ENCODE measurements around the gene CRYBG1.
"Not testable (repeated sequence)": the region's sequence is repeated elsewhere in the genome, so short reads cannot be mapped to it uniquely, and the experiment has no call there.

The CRYBG1 gene

GRCh38 chr6:106501960-106502371 lies 141.4 kb downstream of the CRYBG1 start:
- no peak for DNase-seq (ENCODE audit: low read depth, low spot score)

- DNase-seq (ENCODE audit: low read depth, low spot score) = no peak
Measured at GRCh38 chr6:106502559-106502958, 142.0 kb downstream of the CRYBG1 start.

GRCh38 chr6:106508277-106508676 lies 147.8 kb downstream of the CRYBG1 start:
- DNase-seq (ENCODE audit: low read depth, low spot score) = no peak

GRCh38 chr6:106508834-106509233 lies 148.3 kb downstream of the CRYBG1 start:
- DNase-seq (ENCODE audit: low read depth, low spot score) = no peak

- DNase-seq (ENCODE audit: low read depth, low spot score) = no peak
Measured at GRCh38 chr6:106509420-106510089, 149.0 kb downstream of the CRYBG1 start.

- DNase-seq (ENCODE audit: low read depth, low spot score) = no peak
Measured at GRCh38 chr6:106510090-106510970, 149.8 kb downstream of the CRYBG1 start.

- DNase-seq (ENCODE audit: low read depth, low spot score) = no peak
Measured at GRCh38 chr6:106511288-106512047, 151.0 kb downstream of the CRYBG1 start.

GRCh38 chr6:106512048-106512967 lies 151.8 kb downstream of the CRYBG1 start:
- DNase-seq (ENCODE audit: low read depth, low spot score) = no peak

- DNase-seq (ENCODE audit: low read depth, low spot score) = no peak
Measured at GRCh38 chr6:106512968-106513574, 152.6 kb downstream of the CRYBG1 start.

- no peak for DNase-seq (ENCODE audit: low read depth, low spot score)
Measured at GRCh38 chr6:106513808-106514582, 153.5 kb downstream of the CRYBG1 start.

GRCh38 chr6:106514583-106514885 lies 154.0 kb downstream of the CRYBG1 start:
- DNase-seq (ENCODE audit: low read depth, low spot score) = no peak

- DNase-seq (ENCODE audit: low read depth, low spot score) = not testable (repeated sequence)
Measured at GRCh38 chr6:106515582-106515981, 155.1 kb downstream of the CRYBG1 start.

- DNase-seq (ENCODE audit: low read depth, low spot score) = no peak
Measured at GRCh38 chr6:106516616-106517015, 156.1 kb downstream of the CRYBG1 start.

GRCh38 chr6:106517706-106518105 lies 157.2 kb downstream of the CRYBG1 start:
- no peak for DNase-seq (ENCODE audit: low read depth, low spot score)

- no peak for DNase-seq (ENCODE audit: low read depth, low spot score)
Measured at GRCh38 chr6:106518748-106519147, 158.2 kb downstream of the CRYBG1 start.

- DNase-seq (ENCODE audit: low read depth, low spot score) = peak; percentile 54
Measured at GRCh38 chr6:106519460-106520394, 159.2 kb downstream of the CRYBG1 start.

- DNase-seq (ENCODE audit: low read depth, low spot score) = no peak
Measured at GRCh38 chr6:106520711-106521401, 160.3 kb downstream of the CRYBG1 start.

- DNase-seq (ENCODE audit: low read depth, low spot score) = no peak
Measured at GRCh38 chr6:106522562-106523250, 162.2 kb downstream of the CRYBG1 start.

All from brain pericyte (primary cell).